Epithelial cell of esophagus (primary cell): ENCODE results near the gene FOXK1.
A peak's percentile ranks its signal among the peaks of the same experiment; 100 is the strongest.
"Not testable (repeated sequence)": the region's sequence is repeated elsewhere in the genome, so short reads cannot be mapped to it uniquely, and the experiment has no call there.

ENCODE experiments used
- DNase-seq: peaks from one replicate; pipeline ENCODE4 v3.0.0; 2010; ENCODE audit warnings: low read depth
- H3K4me3 ChIP-seq: 2 replicates; pipeline ENCODE4 v1.5.1; 2011; ENCODE audit warnings: mild to moderate bottlenecking, low read length, control low read depth
- CTCF ChIP-seq: IDR thresholded peaks from 2 replicates; pipeline ENCODE4 v1.5.1; 2011; ENCODE audit warnings: low read depth, mild to moderate bottlenecking, low read length, control low read depth, inconsistent platforms; ENCODE audit not compliant: insufficient read depth; ENCODE audit errors: missing control alignments

FOXK1 gene

GRCh38 chr7:4792537-4793126, 110.5 kb downstream of the FOXK1 start:
- TF ChIP-seq CTCF = no peak
- no peak for DNase-seq
- H3K4me3 ChIP-seq = peak overlapping the region; percentile 26

- not testable (repeated sequence) for DNase-seq, H3K4me3 ChIP-seq
These were observed 111.4 kb downstream of the FOXK1 start for GRCh38 chr7:4793385-4793993.

GRCh38 chr7:4794171-4794570, 112.1 kb downstream of the FOXK1 start:
- not testable (repeated sequence) for DNase-seq, H3K4me3 ChIP-seq

- peak; percentile 39 for DNase-seq
These were observed 112.7 kb downstream of the FOXK1 start for GRCh38 chr7:4794591-4795350.

GRCh38 chr7:4796453-4796852, 114.4 kb downstream of the FOXK1 start:
- no peak for TF ChIP-seq CTCF
- DNase-seq = no peak
- no peak overlapping the region for H3K4me3 ChIP-seq

More at GRCh38 chr7:4794591-4795350, 112.7 kb downstream of the FOXK1 start:
- no peak overlapping the region for H3K4me3 ChIP-seq
- TF ChIP-seq CTCF = no peak

GRCh38 chr7:4797858-4798705, 116.0 kb downstream of the FOXK1 start:
- DNase-seq = peak; percentile 32
- no peak overlapping the region for H3K4me3 ChIP-seq
- TF ChIP-seq CTCF = peak; percentile 75

GRCh38 chr7:4798706-4799235, 116.7 kb downstream of the FOXK1 start:
- no peak for TF ChIP-seq CTCF
- H3K4me3 ChIP-seq = no peak overlapping the region
- no peak for DNase-seq
